Stimulated activated naive CD8-positive, alpha-beta T cell treated with anti-CD3 and anti-CD28 coated beads, Interleukin-15, amount 100 ng/mL, for 72 hours (primary cell): ENCODE results near the gene BACH2.
A peak's percentile ranks its signal among the peaks of the same experiment; 100 is the strongest.
"Not testable (repeated sequence)": the region's sequence is repeated elsewhere in the genome, so short reads cannot be mapped to it uniquely, and the experiment has no call there.

ENCODE experiments used
- ATAC-seq: fragments of 150-1000 bp; cut with Tn5 transposase; 2 replicates; pipeline ENCODE4 v1.10.0; 2021; ENCODE audit warnings: mild to moderate bottlenecking, moderate library complexity
- DNase-seq, 2 donors: peaks; one replicate each; pipeline ENCODE4 v3.0.0; 2021 to 2022
- H3K27ac Mint-ChIP-seq, 2 donors: one replicate each; pipeline ENCODE4 v1.8.0; 2022; ENCODE audit warnings: mild to moderate bottlenecking in 2 of 2, mixed read lengths in 2 of 2, moderate library complexity in 2 of 2
- H3K27me3 Mint-ChIP-seq: one replicate; pipeline ENCODE4 v1.8.0; 2022; ENCODE audit warnings: mixed read lengths
- H3K4me1 Mint-ChIP-seq: one replicate; pipeline ENCODE4 v1.8.0; 2022; ENCODE audit warnings: mild to moderate bottlenecking, mixed read lengths
- H3K4me3 Mint-ChIP-seq, 2 donors: one replicate each; pipeline ENCODE4 v1.8.0; 2022; ENCODE audit warnings: mild to moderate bottlenecking in 2 of 2, mixed read lengths in 2 of 2, moderate library complexity in 1 of 2
- H3K9me3 Mint-ChIP-seq, 2 donors: one replicate each; pipeline ENCODE4 v1.8.0; 2022; ENCODE audit warnings: mixed read lengths in 2 of 2

Gene BACH2

GRCh38 chr6:90144396-90144795, 152.2 kb downstream of the BACH2 start:
- peak overlapping the region; percentile 68 to 77 for H3K4me3 Mint-ChIP-seq
- peak; percentile 91 for ATAC-seq
- peaks cover 84% of the 10 kb centered on the region for H3K4me1 Mint-ChIP-seq
- DNase-seq = peak in 1 of 2 donors; percentile 77
- peak overlapping the region; percentile 90 to 93 for H3K27ac Mint-ChIP-seq
- H3K9me3 Mint-ChIP-seq = no peaks in the 10 kb centered on the region
- H3K27me3 Mint-ChIP-seq = no peaks in the 10 kb centered on the region

GRCh38 chr6:90140683-90141082, 156.0 kb downstream of the BACH2 start:
- H3K27ac Mint-ChIP-seq = no peak overlapping the region
- H3K9me3 Mint-ChIP-seq = no peaks in the 10 kb centered on the region
- no peaks in the 10 kb centered on the region for H3K27me3 Mint-ChIP-seq
- DNase-seq (no peak), ATAC-seq (no peak)
- H3K4me1 Mint-ChIP-seq = peaks cover 84% of the 10 kb centered on the region
- H3K4me3 Mint-ChIP-seq = no peak overlapping the region

- no peak for ATAC-seq
- H3K4me3 Mint-ChIP-seq = no peak overlapping the region
Observed at GRCh38 chr6:90139272-90139817, 157.3 kb downstream of the BACH2 start.

GRCh38 chr6:90136837-90137568, 159.6 kb downstream of the BACH2 start:
- H3K4me1 Mint-ChIP-seq = peaks cover 74% of the 10 kb centered on the region
- peaks cover 0 to 4% of the 10 kb centered on the region in 2 donors for H3K9me3 Mint-ChIP-seq
- peak overlapping the region in 1 of 2 donors; percentile 34 for H3K4me3 Mint-ChIP-seq
- DNase-seq (no peak), ATAC-seq (peak; percentile 42)
- H3K27ac Mint-ChIP-seq = no peak overlapping the region
- no peaks in the 10 kb centered on the region for H3K27me3 Mint-ChIP-seq

More at GRCh38 chr6:90139272-90139817, 157.3 kb downstream of the BACH2 start:
- no peak for DNase-seq
- Mint-ChIP-seq H3K27me3 (no peaks in the 10 kb centered on the region), H3K9me3 (peaks cover 0 to 1% of the 10 kb centered on the region in 2 donors), H3K27ac (no peak overlapping the region), H3K4me1 (peaks cover 84% of the 10 kb centered on the region)

GRCh38 chr6:90136176-90136575, 160.5 kb downstream of the BACH2 start:
- DNase-seq = no peak
- no peak for ATAC-seq
- H3K4me3 Mint-ChIP-seq = peak overlapping the region; percentile 13 to 26
- H3K27ac Mint-ChIP-seq = no peak overlapping the region
- peaks cover 82% of the 10 kb centered on the region for H3K4me1 Mint-ChIP-seq
- H3K9me3 Mint-ChIP-seq = peaks cover 0 to 4% of the 10 kb centered on the region in 2 donors
- no peaks in the 10 kb centered on the region for H3K27me3 Mint-ChIP-seq

- peak overlapping the region; percentile 20 to 80 for H3K27ac Mint-ChIP-seq
- H3K27me3 Mint-ChIP-seq = no peaks in the 10 kb centered on the region
- peaks cover 0 to 4% of the 10 kb centered on the region in 2 donors for H3K9me3 Mint-ChIP-seq
- peak overlapping the region; percentile 13 to 26 for H3K4me3 Mint-ChIP-seq
- H3K4me1 Mint-ChIP-seq = peaks cover 87% of the 10 kb centered on the region
- ATAC-seq = peak; percentile 16
- DNase-seq = no peak
Observed at GRCh38 chr6:90135667-90136066, 161.0 kb downstream of the BACH2 start.

- H3K9me3 Mint-ChIP-seq, H3K27me3 Mint-ChIP-seq, ATAC-seq, DNase-seq, H3K27ac Mint-ChIP-seq, H3K4me3 Mint-ChIP-seq: not testable (repeated sequence)
- H3K4me1 Mint-ChIP-seq = peaks cover 72% of the 10 kb centered on the region
Observed at GRCh38 chr6:90133664-90134063, 163.0 kb downstream of the BACH2 start.

- ATAC-seq = peak; percentile 59
- peaks cover 68% of the 10 kb centered on the region for H3K4me1 Mint-ChIP-seq
- peak overlapping the region in 1 of 2 donors; percentile 22 for H3K27ac Mint-ChIP-seq
Observed at GRCh38 chr6:90131614-90132423, 164.8 kb downstream of the BACH2 start.

GRCh38 chr6:90131125-90131524, 165.5 kb downstream of the BACH2 start:
- H3K9me3 Mint-ChIP-seq = peaks cover 0 to 4% of the 10 kb centered on the region in 2 donors
- H3K27ac Mint-ChIP-seq = no peak overlapping the region
- no peaks in the 10 kb centered on the region for H3K27me3 Mint-ChIP-seq
- no peak overlapping the region for H3K4me3 Mint-ChIP-seq
- H3K4me1 Mint-ChIP-seq = peaks cover 68% of the 10 kb centered on the region
- DNase-seq (no peak), ATAC-seq (no peak)

More at GRCh38 chr6:90131614-90132423, 164.8 kb downstream of the BACH2 start:
- H3K27me3 Mint-ChIP-seq = no peaks in the 10 kb centered on the region
- peaks cover 0 to 4% of the 10 kb centered on the region in 2 donors for H3K9me3 Mint-ChIP-seq
- H3K4me3 Mint-ChIP-seq = no peak overlapping the region
- DNase-seq = no peak

- not testable (repeated sequence) for H3K27ac Mint-ChIP-seq, H3K9me3 Mint-ChIP-seq, ATAC-seq, H3K27me3 Mint-ChIP-seq, DNase-seq, H3K4me3 Mint-ChIP-seq
- peaks cover 75% of the 10 kb centered on the region for H3K4me1 Mint-ChIP-seq
Observed at GRCh38 chr6:90128687-90129086, 168.0 kb downstream of the BACH2 start.

- H3K9me3 Mint-ChIP-seq = no peaks in the 10 kb centered on the region
- peak in 1 of 2 donors; percentile 37 for DNase-seq
- peak; percentile 59 for ATAC-seq
- peak overlapping the region; percentile 30 to 79 for H3K4me3 Mint-ChIP-seq
- no peaks in the 10 kb centered on the region for H3K27me3 Mint-ChIP-seq
- peak overlapping the region; percentile 80 to 90 for H3K27ac Mint-ChIP-seq
- H3K4me1 Mint-ChIP-seq = peaks cover 80% of the 10 kb centered on the region
Observed at GRCh38 chr6:90127595-90127994, 169.0 kb downstream of the BACH2 start.

GRCh38 chr6:90126839-90127238, 169.8 kb downstream of the BACH2 start:
- DNase-seq (no peak), ATAC-seq (no peak)
- Mint-ChIP-seq H3K27ac (peak overlapping the region; percentile 80 to 90), H3K4me1 (peaks cover 80% of the 10 kb centered on the region), H3K27me3 (no peaks in the 10 kb centered on the region), H3K4me3 (peak overlapping the region; percentile 30 to 79), H3K9me3 (no peaks in the 10 kb centered on the region)

GRCh38 chr6:90126181-90126580, 170.5 kb downstream of the BACH2 start:
- H3K4me3 Mint-ChIP-seq = peak overlapping the region; percentile 30 to 79
- DNase-seq (no peak), ATAC-seq (no peak)
- H3K9me3 Mint-ChIP-seq = no peaks in the 10 kb centered on the region
- H3K27me3 Mint-ChIP-seq = no peaks in the 10 kb centered on the region
- H3K27ac Mint-ChIP-seq = peak overlapping the region in 1 of 2 donors; percentile 93
- peaks cover 76% of the 10 kb centered on the region for H3K4me1 Mint-ChIP-seq

- ATAC-seq = no peak
- H3K27ac Mint-ChIP-seq = peak overlapping the region in 1 of 2 donors; percentile 16
- H3K4me3 Mint-ChIP-seq = no peak overlapping the region
- no peak for DNase-seq
- H3K4me1 Mint-ChIP-seq = peaks cover 66% of the 10 kb centered on the region
- H3K9me3 Mint-ChIP-seq = no peaks in the 10 kb centered on the region
- no peaks in the 10 kb centered on the region for H3K27me3 Mint-ChIP-seq
Observed at GRCh38 chr6:90124874-90125510, 171.7 kb downstream of the BACH2 start.

GRCh38 chr6:90123831-90124230, 172.8 kb downstream of the BACH2 start:
- H3K4me3 Mint-ChIP-seq = peak overlapping the region in 1 of 2 donors; percentile 35
- peaks cover 70% of the 10 kb centered on the region for H3K4me1 Mint-ChIP-seq
- peak overlapping the region; percentile 59 to 84 for H3K27ac Mint-ChIP-seq
- DNase-seq = peak; percentile 31 to 58
- ATAC-seq = peak; percentile 76
- H3K27me3 Mint-ChIP-seq = no peaks in the 10 kb centered on the region
- H3K9me3 Mint-ChIP-seq = no peaks in the 10 kb centered on the region
